Osteoblast (primary cell): Measurements from ENCODE around the gene ADCYAP1R1. TPM values are rescaled to one million over a fixed set of nuclear protein-coding genes. Genes with fewer than 3 reads are reported as not detected.

Source experiments
- DNase-seq: peaks from one replicate; pipeline ENCODE4 v3.0.0; 2011; ENCODE audit warnings: low spot score, mixed read lengths; ENCODE audit not compliant: insufficient read length; ENCODE audit errors: missing footprints
- H2AFZ ChIP-seq: 2 replicates; pipeline ENCODE4 v1.6.0; 2011; ENCODE audit warnings: mild to moderate bottlenecking, low read length
- H3K27ac ChIP-seq: 2 replicates; pipeline ENCODE4 v1.5.1; 2011; ENCODE audit warnings: mild to moderate bottlenecking, low read depth, low read length, moderate library complexity
- H3K27me3 ChIP-seq: 2 replicates; pipeline ENCODE4 v1.6.0; 2012; ENCODE audit warnings: mild to moderate bottlenecking, control low read depth, inconsistent platforms, low read length, moderate library complexity; ENCODE audit not compliant: insufficient read depth
- H3K36me3 ChIP-seq: 2 replicates; pipeline ENCODE4 v1.5.1; 2011; ENCODE audit warnings: mild to moderate bottlenecking, low read length, control low read depth, moderate library complexity; ENCODE audit not compliant: insufficient read depth
- H3K4me1 ChIP-seq: 2 replicates; pipeline ENCODE4 v1.5.1; 2011; ENCODE audit warnings: mild to moderate bottlenecking, low read length, control low read depth, moderate library complexity; ENCODE audit not compliant: insufficient read depth
- H3K4me2 ChIP-seq: 2 replicates; pipeline ENCODE4 v1.6.0; 2011; ENCODE audit warnings: mild to moderate bottlenecking, low read length; ENCODE audit not compliant: insufficient read depth
- H3K4me3 ChIP-seq: fragments of 200-600 bp; sonication (generic); 3 replicates; pipeline ENCODE4 v1.5.1; 2012; ENCODE audit warnings: mild to moderate bottlenecking, low read length, inconsistent platforms; ENCODE audit not compliant: insufficient read depth
- H3K79me2 ChIP-seq: 2 replicates; pipeline ENCODE4 v1.6.0; 2012; ENCODE audit warnings: mild to moderate bottlenecking, low read length, control low read depth, inconsistent platforms; ENCODE audit not compliant: insufficient read depth
- H3K9me3 ChIP-seq: 2 replicates; pipeline ENCODE4 v1.5.1; 2011; ENCODE audit warnings: low read depth, low read length, control low read depth
- H4K20me1 ChIP-seq: 2 replicates; pipeline ENCODE4 v1.6.0; 2012; ENCODE audit warnings: mild to moderate bottlenecking, low read length, control low read depth; ENCODE audit not compliant: insufficient read depth
- CTCF ChIP-seq: IDR thresholded peaks from 2 replicates; pipeline ENCODE4 v1.5.1; 2011; ENCODE audit warnings: mild to moderate bottlenecking, low read depth, low read length, moderate library complexity; ENCODE audit errors: extremely low read depth
- total RNA-seq: library from RNA; depleted of rRNA; stranded (reverse); fragments of >200 nt; gene quantifications from 2 replicates; pipeline ENCODE4 v1.2.3, GENCODE V29; 2012

Gene ADCYAP1R1
- total RNA-seq, 1 donor, result not detected

GRCh38 chr7:31047313-31048146 lies 4.6 kb upstream of the ADCYAP1R1 start:
- Histone ChIP-seq H3K36me3 (no peaks in the 10 kb centered on the region), H4K20me1 (no peaks in the 10 kb centered on the region), H3K4me3 (no peak overlapping the region), H3K4me1 (no peaks in the 10 kb centered on the region), H3K79me2 (no peaks in the 10 kb centered on the region), H3K27me3 (peaks cover 28% of the 10 kb centered on the region), H3K9me3 (no peaks in the 10 kb centered on the region), H3K27ac (no peak overlapping the region), H3K4me2 (no peak overlapping the region), H2AFZ (no peak overlapping the region)
- TF ChIP-seq CTCF, result no peak
- DNase-seq, result peak; percentile 21

- Histone ChIP-seq H3K27ac (no peak overlapping the region), H3K79me2 (no peaks in the 10 kb centered on the region), H3K4me2 (no peak overlapping the region), H4K20me1 (no peaks in the 10 kb centered on the region), H3K4me3 (no peak overlapping the region), H2AFZ (no peak overlapping the region), H3K4me1 (no peaks in the 10 kb centered on the region), H3K27me3 (peaks cover 40% of the 10 kb centered on the region), H3K9me3 (no peaks in the 10 kb centered on the region), H3K36me3 (no peaks in the 10 kb centered on the region)
- DNase-seq, result peak; percentile 73
- TF ChIP-seq CTCF, result no peak
These were observed 2.9 kb upstream of the ADCYAP1R1 start for GRCh38 chr7:31049005-31049765.

- Histone ChIP-seq H3K4me1 (no peaks in the 10 kb centered on the region), H3K4me2 (no peak overlapping the region), H4K20me1 (no peaks in the 10 kb centered on the region)
These were observed 356 bp downstream of the ADCYAP1R1 start for GRCh38 chr7:31052487-31052840.

More at GRCh38 chr7:31052487-31052840, 356 bp downstream of the ADCYAP1R1 start:
- H3K27ac ChIP-seq, result no peak overlapping the region
- H3K36me3 ChIP-seq, result no peaks in the 10 kb centered on the region
- no peak overlapping the region for H2AFZ ChIP-seq
- no peaks in the 10 kb centered on the region for H3K79me2 ChIP-seq
- H3K9me3 ChIP-seq, result no peaks in the 10 kb centered on the region
- TF ChIP-seq CTCF, result no peak
- H3K4me3 ChIP-seq, result no peak overlapping the region
- peak; percentile 52 for DNase-seq
- H3K27me3 ChIP-seq, result peaks cover 42% of the 10 kb centered on the region
